ENCODE results near the gene KIF11.
A peak's percentile ranks its signal among the peaks of the same experiment; 100 is the strongest.
"Not testable (repeated sequence)": the region's sequence is repeated elsewhere in the genome, so short reads cannot be mapped to it uniquely, and the experiment has no call there.

KIF11 gene

GRCh38 chr10:92592761-92593618 lies at the start of gene KIF11:
KIF11 (plus strand) TSS chr10:92593130; CDS start chr10:92593376, 246 bp downstream.
- peak; percentile 89 to 94 for DNase-seq

GRCh38 chr10:92544296-92544695 lies 48.6 kb upstream of the KIF11 start:
- DNase-seq, result no peak

- no peak for DNase-seq
These were observed 47.4 kb upstream of the KIF11 start for GRCh38 chr10:92545556-92545955.

- DNase-seq, result no peak
These were observed 45.3 kb upstream of the KIF11 start for GRCh38 chr10:92547676-92548075.

- DNase-seq, result no peak
These were observed 42.0 kb upstream of the KIF11 start for GRCh38 chr10:92550924-92551323.

GRCh38 chr10:92552310-92552709 lies 40.6 kb upstream of the KIF11 start:
- DNase-seq, result no peak

- no peak for DNase-seq
These were observed 39.0 kb upstream of the KIF11 start for GRCh38 chr10:92553959-92554358.

- no peak for DNase-seq
These were observed 33.9 kb upstream of the KIF11 start for GRCh38 chr10:92559046-92559445.

GRCh38 chr10:92562424-92562823 lies 30.5 kb upstream of the KIF11 start:
- DNase-seq, result no peak

GRCh38 chr10:92567952-92568600 lies 24.9 kb upstream of the KIF11 start:
- DNase-seq, result no peak

GRCh38 chr10:92569071-92569470 lies 23.9 kb upstream of the KIF11 start:
- no peak for DNase-seq

GRCh38 chr10:92569663-92570062 lies 23.3 kb upstream of the KIF11 start:
- DNase-seq, result not testable (repeated sequence)

- DNase-seq, result no peak
These were observed 21.3 kb upstream of the KIF11 start for GRCh38 chr10:92571649-92572048.

GRCh38 chr10:92572362-92573090 lies 20.4 kb upstream of the KIF11 start:
- no peak for DNase-seq

- peak in 1 of 2 experiments; percentile 27 for DNase-seq
These were observed 19.7 kb upstream of the KIF11 start for GRCh38 chr10:92573091-92573797.

GRCh38 chr10:92573798-92574547 lies 19.0 kb upstream of the KIF11 start, which contains the start of gene IDE:
IDE (minus strand) TSS chr10:92574093; CDS start chr10:92574019, 74 bp downstream.
- DNase-seq, result peak; percentile 29 to 67

GRCh38 chr10:92574548-92575261 lies 18.2 kb upstream of the KIF11 start:
- DNase-seq, result peak; percentile 21 to 77

- no peak for DNase-seq
These were observed 17.0 kb upstream of the KIF11 start for GRCh38 chr10:92575961-92576360.

- DNase-seq, result not testable (repeated sequence)
These were observed 10.6 kb upstream of the KIF11 start for GRCh38 chr10:92582347-92582746.

GRCh38 chr10:92590623-92591549 lies 2.0 kb upstream of the KIF11 start:
- DNase-seq, result peak in 1 of 2 experiments; percentile 55

All from SW 1271 (cell line).